ENCODE results near the gene ANKS1A.

The ANKS1A gene

DNA sequence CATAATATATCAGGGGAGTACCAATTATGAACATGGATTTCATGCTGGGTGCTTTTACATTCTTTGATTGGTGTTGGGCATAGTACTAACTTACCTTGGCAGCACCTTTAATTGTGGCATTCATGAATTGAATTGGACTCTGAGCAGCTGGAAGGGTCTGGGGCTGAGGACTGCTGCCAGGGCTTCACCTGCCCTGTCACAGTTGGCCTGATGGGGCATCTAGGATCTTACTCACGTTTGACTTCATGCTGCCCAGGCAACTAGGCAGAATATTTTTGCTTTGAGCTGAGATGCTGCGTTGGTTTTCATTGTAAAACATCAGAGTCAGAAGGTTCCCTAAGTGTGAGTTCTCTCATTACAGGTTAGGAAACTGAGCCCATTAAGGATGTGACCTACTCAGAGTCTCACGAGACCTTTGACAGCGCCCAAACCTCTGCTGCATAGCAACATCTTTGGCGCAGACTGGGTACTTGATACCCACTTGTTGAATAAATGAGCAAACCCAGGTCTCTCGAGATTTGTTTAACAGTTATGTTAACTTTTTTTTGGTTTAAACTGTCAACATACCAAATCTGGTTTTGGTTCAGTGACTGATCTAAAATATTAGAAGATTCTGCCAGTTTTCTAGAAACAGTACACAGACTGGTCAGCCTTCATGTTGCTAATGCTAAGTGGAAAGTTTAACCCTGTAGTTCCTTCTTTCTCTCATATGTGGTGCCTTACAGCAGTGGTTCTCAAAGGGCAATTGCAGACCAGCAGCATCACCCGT, 147.2 kb downstream of the ANKS1A start:
- peaks cover 54% of the 10 kb centered on the region for H3K4me1 Mint-ChIP-seq
- peaks cover 11% of the 10 kb centered on the region for H3K27me3 Mint-ChIP-seq (ENCODE audit: low read depth, poor library complexity)
- no peak for TF ChIP-seq CTCF (IDR thresholded peaks at IDR 0.05)
- H3K36me3 Mint-ChIP-seq (ENCODE audit: low read depth): peaks cover 32% of the 10 kb centered on the region
- H3K27ac Mint-ChIP-seq: no peak overlapping the region
- no peaks in the 10 kb centered on the region for H3K9me3 Mint-ChIP-seq
- DNase-seq: no peak
- no peak overlapping the region for H3K4me3 Mint-ChIP-seq

DNA sequence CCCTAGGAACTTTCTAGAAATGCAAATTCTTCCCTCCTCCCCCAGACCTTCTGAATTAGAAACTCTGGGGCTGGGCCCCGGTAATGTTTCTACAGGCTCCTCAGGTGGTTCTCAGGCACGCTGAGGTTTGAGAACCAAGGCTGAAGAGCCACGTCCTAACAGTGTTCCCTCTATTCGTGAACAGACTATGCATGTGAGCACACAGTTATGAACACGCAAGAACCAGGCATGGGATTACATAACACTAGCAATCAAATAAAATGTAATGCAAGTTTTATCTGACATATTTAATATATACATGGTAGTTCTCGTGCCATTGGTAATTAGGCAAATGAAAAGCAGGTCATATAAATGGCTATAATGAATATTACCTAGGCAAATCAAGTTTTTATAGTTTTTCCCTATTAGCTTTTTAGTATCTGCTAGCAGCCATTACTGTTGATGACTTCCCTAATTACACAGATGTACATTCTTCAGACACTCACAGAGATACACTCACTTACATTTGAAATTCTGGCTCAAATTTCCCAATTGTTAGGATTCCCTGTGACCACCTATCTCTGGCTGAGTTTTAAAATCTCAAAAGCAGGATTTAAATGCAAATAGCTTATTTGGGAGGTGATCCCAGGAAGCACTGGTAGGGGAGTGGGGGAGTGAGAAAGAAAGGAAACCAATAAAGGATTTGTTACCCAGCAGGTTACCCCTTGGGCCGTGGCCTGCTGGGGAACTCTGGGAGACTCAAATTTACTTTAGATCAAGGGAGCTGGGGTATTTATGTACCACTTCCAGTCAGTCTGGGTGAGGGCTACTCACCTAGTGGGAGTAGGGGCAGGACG, 148.0 kb downstream of the ANKS1A start:
- no peak overlapping the region for H3K27ac Mint-ChIP-seq
- no peak overlapping the region for H3K4me3 Mint-ChIP-seq
- peaks cover 28% of the 10 kb centered on the region for H3K36me3 Mint-ChIP-seq (ENCODE audit: low read depth)
- TF ChIP-seq CTCF (IDR thresholded peaks at IDR 0.05): no peak
- no peak for DNase-seq
- H3K4me1 Mint-ChIP-seq: peaks cover 46% of the 10 kb centered on the region
- no peaks in the 10 kb centered on the region for H3K9me3 Mint-ChIP-seq
- H3K27me3 Mint-ChIP-seq (ENCODE audit: low read depth, poor library complexity): peaks cover 7% of the 10 kb centered on the region

- Mint-ChIP-seq H3K27me3 (ENCODE audit: low read depth, poor library complexity) (peaks cover 7% of the 10 kb centered on the region), H3K4me3 (no peak overlapping the region), H3K27ac (no peak overlapping the region), H3K4me1 (peaks cover 40% of the 10 kb centered on the region), H3K36me3 (ENCODE audit: low read depth) (peaks cover 28% of the 10 kb centered on the region), H3K9me3 (no peaks in the 10 kb centered on the region)
- TF ChIP-seq CTCF (IDR thresholded peaks at IDR 0.05): no peak
- DNase-seq: no peak
Observed at GRCh38 chr6:35037664-35038038, 148.6 kb downstream of the ANKS1A start.

- Mint-ChIP-seq H3K4me1 (peaks cover 36% of the 10 kb centered on the region), H3K4me3 (no peak overlapping the region), H3K36me3 (ENCODE audit: low read depth) (peaks cover 28% of the 10 kb centered on the region), H3K27ac (no peak overlapping the region), H3K27me3 (ENCODE audit: low read depth, poor library complexity) (peaks cover 7% of the 10 kb centered on the region), H3K9me3 (no peaks in the 10 kb centered on the region)
- no peak for TF ChIP-seq CTCF (IDR thresholded peaks at IDR 0.05)
- DNase-seq: no peak
Observed at GRCh38 chr6:35038076-35038475, 149.0 kb downstream of the ANKS1A start.

- no peak for DNase-seq
- Mint-ChIP-seq H3K36me3 (ENCODE audit: low read depth) (peaks cover 28% of the 10 kb centered on the region), H3K9me3 (no peaks in the 10 kb centered on the region), H3K27me3 (ENCODE audit: low read depth, poor library complexity) (peaks cover 3% of the 10 kb centered on the region), H3K4me1 (peaks cover 24% of the 10 kb centered on the region), H3K4me3 (no peak overlapping the region), H3K27ac (no peak overlapping the region)
- TF ChIP-seq CTCF (IDR thresholded peaks at IDR 0.05): no peak
Observed at GRCh38 chr6:35040398-35040797, 151.3 kb downstream of the ANKS1A start.
